ENCODE measurements around the gene DNASE2. TPM values are rescaled to one million over a fixed set of nuclear protein-coding genes. Genes with fewer than 3 reads are reported as not detected.

Gene DNASE2
- total RNA-seq, 4 donors from 2014 or later: 24.6 to 34.4 (median 34.4) TPM

DNA sequence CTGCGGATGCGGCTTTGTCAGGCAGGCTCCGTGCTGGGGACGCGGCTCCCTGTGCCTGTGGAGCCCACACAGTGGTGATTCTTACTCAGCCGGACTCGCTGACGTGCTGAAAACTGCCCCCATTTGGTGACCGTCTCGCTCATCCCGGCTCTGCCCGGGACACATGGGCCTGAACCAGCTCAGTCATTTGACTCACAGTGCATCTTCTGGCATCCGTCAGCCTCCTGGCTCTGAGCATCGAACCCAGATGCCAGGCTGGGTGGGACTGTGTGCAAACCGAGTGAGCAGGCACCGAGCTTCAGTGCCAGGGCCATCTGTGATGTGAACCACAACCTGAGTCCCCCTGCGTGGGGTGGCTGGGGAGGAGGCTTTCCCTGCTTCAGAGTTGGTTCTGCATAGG lies 15.2 kb upstream of the DNASE2 start:
- in situ Hi-C loops (cut with MboI; ENCODE audit: low pct_ligation_motif_present in 1 of 4, low pct_unique_long_range_greater_than_20kb in 1 of 4, low sequenced_read_pairs in 3 of 4): no loop called here
- no peaks in the 10 kb centered on the region for H3K27me3 ChIP-seq
- H3K4me1 ChIP-seq: peaks cover 8 to 11% (median 10%) of the 10 kb centered on the region in 4 donors
- H3K4me3 ChIP-seq: no peak overlapping the region
- intact Hi-C loops (cut with DNase I; ENCODE audit: low total_unique reads): no loop called here
- TF ChIP-seq POLR2AphosphoS5 (IDR thresholded peaks at IDR 0.05): no peak
- TF ChIP-seq, protein P1, sequence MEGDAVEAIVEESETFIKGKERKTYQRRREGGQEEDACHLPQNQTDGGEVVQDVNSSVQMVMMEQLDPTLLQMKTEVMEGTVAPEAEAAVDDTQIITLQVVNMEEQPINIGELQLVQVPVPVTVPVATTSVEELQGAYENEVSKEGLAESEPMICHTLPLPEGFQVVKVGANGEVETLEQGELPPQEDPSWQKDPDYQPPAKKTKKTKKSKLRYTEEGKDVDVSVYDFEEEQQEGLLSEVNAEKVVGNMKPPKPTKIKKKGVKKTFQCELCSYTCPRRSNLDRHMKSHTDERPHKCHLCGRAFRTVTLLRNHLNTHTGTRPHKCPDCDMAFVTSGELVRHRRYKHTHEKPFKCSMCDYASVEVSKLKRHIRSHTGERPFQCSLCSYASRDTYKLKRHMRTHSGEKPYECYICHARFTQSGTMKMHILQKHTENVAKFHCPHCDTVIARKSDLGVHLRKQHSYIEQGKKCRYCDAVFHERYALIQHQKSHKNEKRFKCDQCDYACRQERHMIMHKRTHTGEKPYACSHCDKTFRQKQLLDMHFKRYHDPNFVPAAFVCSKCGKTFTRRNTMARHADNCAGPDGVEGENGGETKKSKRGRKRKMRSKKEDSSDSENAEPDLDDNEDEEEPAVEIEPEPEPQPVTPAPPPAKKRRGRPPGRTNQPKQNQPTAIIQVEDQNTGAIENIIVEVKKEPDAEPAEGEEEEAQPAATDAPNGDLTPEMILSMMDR (IDR thresholded peaks at IDR 0.05): no peak
- no peak for TF ChIP-seq EP300 (IDR thresholded peaks at IDR 0.05; ENCODE audit: low read depth)
- no peak for TF ChIP-seq POLR2A (IDR thresholded peaks at IDR 0.05)
- DNase-seq: no peak
- H3K9me3 ChIP-seq: no peaks in the 10 kb centered on the region
- no peak overlapping the region for H3K27ac ChIP-seq
- 80 to 96% methylated on average over 2 to 17 of the region's 17 CpGs for WGBS, 2 donors (ENCODE audit: low coverage in 1 of 2)
- no peaks in the 10 kb centered on the region for H3K36me3 ChIP-seq

DNA sequence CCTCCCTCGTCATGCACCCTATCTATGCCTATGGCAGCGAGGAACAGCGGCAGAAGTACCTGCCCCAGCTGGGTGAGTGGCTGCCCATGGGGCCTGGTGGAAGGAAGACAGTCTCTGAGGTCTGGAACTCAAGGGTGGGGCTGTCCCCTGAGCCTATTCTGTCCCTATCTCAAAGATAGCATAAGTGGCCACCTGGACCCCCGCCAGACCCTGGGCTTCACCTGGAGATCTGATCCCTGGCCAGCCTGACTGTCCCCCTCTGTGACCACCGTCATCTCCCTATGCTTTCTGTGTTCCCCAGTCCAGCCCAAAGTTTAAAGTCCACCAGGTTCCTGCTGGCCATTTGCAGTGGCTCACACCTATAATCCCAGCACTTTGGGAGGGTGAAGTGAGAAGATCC lies 12.3 kb upstream of the DNASE2 start:
- H3K27ac ChIP-seq: no peak overlapping the region
- 94% methylated on average over 5 of the region's 5 CpGs; no CpG with 5 or more reads in 1 of the 2 donors for WGBS, 2 donors (ENCODE audit: low coverage in 1 of 2)
- no peaks in the 10 kb centered on the region for H3K27me3 ChIP-seq
- H3K36me3 ChIP-seq: no peaks in the 10 kb centered on the region
- DNase-seq: no peak
- H3K4me1 ChIP-seq: peaks cover 9 to 16% (median 15%) of the 10 kb centered on the region in 4 donors
- intact Hi-C loops (cut with DNase I; ENCODE audit: low total_unique reads) (no loop called here), in situ Hi-C loops (cut with MboI; ENCODE audit: low pct_ligation_motif_present in 1 of 4, low pct_unique_long_range_greater_than_20kb in 1 of 4, low sequenced_read_pairs in 3 of 4) (no loop called here)
- no peak overlapping the region for H3K4me3 ChIP-seq
- TF ChIP-seq EP300 (IDR thresholded peaks at IDR 0.05; ENCODE audit: low read depth) (no peak), POLR2AphosphoS5 (IDR thresholded peaks at IDR 0.05) (no peak), POLR2A (IDR thresholded peaks at IDR 0.05) (no peak)
- TF ChIP-seq, protein P1 (IDR thresholded peaks at IDR 0.05): no peak
- no peaks in the 10 kb centered on the region for H3K9me3 ChIP-seq

DNA sequence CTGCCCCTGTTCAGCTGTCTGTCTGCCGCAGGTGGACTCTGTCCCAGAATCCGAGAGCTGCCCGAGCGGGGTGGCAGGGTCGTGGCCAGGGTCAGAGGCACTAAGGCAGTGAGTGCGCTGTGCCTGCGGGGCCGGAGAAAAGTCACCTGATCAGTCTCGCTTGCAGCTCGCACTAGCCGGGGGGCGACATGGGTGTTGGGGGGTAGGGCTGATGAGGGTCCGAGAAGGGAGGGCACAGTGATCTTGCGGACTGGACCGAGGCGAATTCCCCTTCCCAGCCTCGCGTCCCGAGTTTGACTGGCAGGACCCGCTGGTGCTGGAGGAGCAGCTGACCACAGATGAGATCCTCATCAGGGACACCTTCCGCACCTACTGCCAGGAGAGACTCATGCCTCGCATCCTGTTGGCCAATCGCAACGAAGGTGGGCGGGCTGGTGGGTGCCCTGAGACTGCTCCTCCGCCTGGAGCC lies 10.3 kb upstream of the DNASE2 start:
- no peak for DNase-seq
- Histone ChIP-seq H3K27me3 (no peaks in the 10 kb centered on the region), H3K27ac (peak overlapping the region; percentile 74 to 93 (median 85)), H3K9me3 (no peaks in the 10 kb centered on the region), H3K4me3 (peak overlapping the region; percentile 68 to 91 (median 85)), H3K4me1 (peaks cover 9 to 16% (median 15%) of the 10 kb centered on the region in 4 donors), H3K36me3 (no peaks in the 10 kb centered on the region)
- in situ Hi-C loops (cut with MboI; ENCODE audit: low pct_ligation_motif_present in 1 of 4, low pct_unique_long_range_greater_than_20kb in 1 of 4, low sequenced_read_pairs in 3 of 4) (no loop called here), intact Hi-C loops (cut with DNase I; ENCODE audit: low total_unique reads) (no loop called here)
- 7% methylated on average over 21 of the region's 26 CpGs; no CpG with 5 or more reads in 1 of the 2 donors for WGBS, 2 donors (ENCODE audit: low coverage in 1 of 2)
- TF ChIP-seq POLR2AphosphoS5 (IDR thresholded peaks at IDR 0.05) (no peak), EP300 (IDR thresholded peaks at IDR 0.05; ENCODE audit: low read depth) (no peak)
- TF ChIP-seq, protein P1 (IDR thresholded peaks at IDR 0.05): no peak

DNA sequence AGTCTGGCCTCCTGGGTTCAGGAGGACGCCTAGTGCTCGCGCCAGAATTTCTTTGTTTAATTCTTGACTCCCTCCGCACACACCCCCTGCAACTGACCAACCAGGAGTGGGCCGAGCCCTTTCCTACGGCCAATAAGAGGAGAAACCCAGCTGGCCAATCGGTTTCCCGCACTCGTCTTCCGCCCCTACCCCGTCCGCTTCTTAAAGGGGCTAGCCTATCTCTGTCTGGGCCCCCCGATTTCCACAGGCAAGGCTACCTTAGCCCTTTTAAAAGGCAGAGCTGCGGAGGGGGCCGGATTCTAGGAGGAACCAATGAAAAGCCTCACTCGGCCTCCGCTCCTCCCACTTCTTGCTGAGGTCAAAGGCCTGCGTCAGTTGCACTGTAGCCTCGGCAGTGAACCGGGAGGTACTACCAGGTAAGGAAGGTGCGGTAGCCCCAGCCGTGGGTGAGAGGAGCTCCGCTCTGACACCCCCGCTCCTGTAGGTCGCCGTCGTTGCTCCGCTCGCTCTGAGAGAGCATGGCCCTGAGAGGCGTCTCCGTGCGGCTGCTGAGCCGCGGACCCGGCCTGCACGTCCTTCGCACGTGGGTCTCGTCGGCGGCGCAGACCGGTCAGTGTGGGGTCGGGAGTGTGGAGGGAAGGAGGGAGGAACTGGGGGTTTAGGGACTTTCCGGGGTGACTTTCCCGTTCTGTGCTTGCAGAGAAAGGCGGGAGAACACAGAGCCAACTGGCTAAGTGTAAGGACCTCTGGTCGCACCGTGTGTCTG lies 9.7 kb upstream of the DNASE2 start, which contains the start of gene GCDH:
Gene GCDH (plus strand): TSS at position 374 of the 766 bp plus-strand sequence. CDS start 145 bp downstream, at position 519.
- WGBS, 2 donors (ENCODE audit: low coverage in 1 of 2): 1% methylated on average over 38 of the region's 49 CpGs; no CpG with 5 or more reads in 1 of the 2 donors
- no peaks in the 10 kb centered on the region for H3K9me3 ChIP-seq
- H3K36me3 ChIP-seq: no peaks in the 10 kb centered on the region
- peaks cover 9 to 19% (median 17%) of the 10 kb centered on the region in 4 donors for H3K4me1 ChIP-seq
- H3K27ac ChIP-seq: peak within 1 kb of the TSS; percentile 74 to 93 (median 85)
- DNase-seq: peak; percentile 98
- no peaks in the 10 kb centered on the region for H3K27me3 ChIP-seq
- TF ChIP-seq POLR2AphosphoS5 (IDR thresholded peaks at IDR 0.05) (peak; percentile 81 to 95 (median 89)), POLR2A (IDR thresholded peaks at IDR 0.05) (peak; percentile 84), EP300 (IDR thresholded peaks at IDR 0.05; ENCODE audit: low read depth) (no peak)
- TF ChIP-seq, protein P1 (IDR thresholded peaks at IDR 0.05): no peak
- intact Hi-C loops (cut with DNase I; ENCODE audit: low total_unique reads): no loop called here
- H3K4me3 ChIP-seq: peak within 1 kb of the TSS; percentile 68 to 91 (median 85)
- in situ Hi-C loops (cut with MboI; ENCODE audit: low pct_ligation_motif_present in 1 of 4, low pct_unique_long_range_greater_than_20kb in 1 of 4, low sequenced_read_pairs in 3 of 4): no loop called here

All from transverse colon (tissue), 4 donors.